Upper lobe of right lung (tissue), 1 donor: Measurements from ENCODE around the gene MFAP3L. TPM values are rescaled to one million over a fixed set of nuclear protein-coding genes. Genes with fewer than 3 reads are reported as not detected.

Experiments
- ATAC-seq: fragments of 200-7000 bp; cut with Tn5 transposase; one replicate; pipeline ENCODE4 v1.9.1; 2020; ENCODE audit warnings: mild to moderate bottlenecking, moderate library complexity
- DNase-seq: peaks from one replicate; pipeline ENCODE4 v3.0.0-alpha.2; 2020
- H3K27ac ChIP-seq: fragments of 200-600 bp; one replicate; pipeline ENCODE4 v1.8.0; 2022
- H3K27me3 ChIP-seq: fragments of 200-600 bp; one replicate; pipeline ENCODE4 v1.8.0; 2022; ENCODE audit warnings: mild to moderate bottlenecking
- H3K36me3 ChIP-seq: fragments of 200-600 bp; one replicate; pipeline ENCODE4 v1.8.0; 2022
- H3K4me1 ChIP-seq: fragments of 200-600 bp; one replicate; pipeline ENCODE4 v1.8.0; 2022
- H3K4me3 ChIP-seq: fragments of 200-600 bp; one replicate; pipeline ENCODE4 v1.8.0; 2022; ENCODE audit warnings: mild to moderate bottlenecking
- H3K9me3 ChIP-seq: fragments of 200-600 bp; one replicate; pipeline ENCODE4 v1.8.0; 2022
- CTCF ChIP-seq: fragments of 200-600 bp; IDR thresholded peaks from one replicate; pipeline ENCODE4 v1.8.0; 2022; ENCODE audit warnings: antibody characterized with exemption
- intact Hi-C: fragments of 100-400 bp; cut with DNase I; formaldehyde crosslinking; loops from one replicate; pipeline ENCODE4 v1.11.0; 2022
- total RNA-seq: library from RNA; stranded (reverse); fragmentation: NEBNext Ultra II Directional; extraction: Animal tissue kit (Norgen Biotek cat#: 25700); gene quantifications from one replicate; pipeline ENCODE4 v1.2.1, GENCODE V29; 2021
- donor health status: DM: no; HTN: yes; CAD: no; lungs with severe emphysema.

MFAP3L gene
- total RNA-seq, 1 donor from 2014 or later = 9.6 TPM

DNA sequence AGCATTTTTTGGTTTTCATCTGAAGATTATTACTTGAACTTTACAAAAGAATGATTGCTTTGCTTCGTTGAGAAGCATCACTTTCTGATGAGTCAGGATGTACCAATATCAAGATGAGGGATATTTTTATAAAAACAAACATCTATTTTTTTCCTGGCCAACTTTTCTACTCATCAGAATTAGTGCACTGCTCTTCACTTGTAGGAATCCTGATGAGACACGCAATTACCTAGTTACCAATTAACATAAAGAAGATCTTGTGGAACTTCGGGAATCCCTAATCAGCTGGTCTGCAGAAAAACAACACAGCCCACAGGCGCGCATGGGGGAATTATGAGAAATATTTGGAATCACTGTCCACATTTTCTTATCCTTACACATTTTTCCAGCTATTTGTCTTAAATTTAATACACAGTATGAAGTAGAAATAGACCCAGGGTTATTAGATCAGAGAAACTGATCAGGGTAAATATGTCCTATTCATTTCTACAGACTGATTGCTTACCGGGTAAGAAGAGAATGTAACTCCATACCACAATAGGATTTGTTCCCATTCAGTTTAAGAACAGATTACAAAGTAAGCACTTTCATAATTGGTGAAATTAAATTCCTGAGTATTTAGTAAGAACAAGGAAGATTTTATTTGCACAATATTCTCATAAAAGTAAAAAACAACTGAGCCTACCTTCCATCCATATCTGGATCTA, 50.9 kb downstream of the MFAP3L start:
- DNase-seq = no peak
- H3K4me3 ChIP-seq = no peak overlapping the region
- no peaks in the 10 kb centered on the region for H3K4me1 ChIP-seq
- no peak for TF ChIP-seq CTCF
- intact Hi-C loops = no loop called here
- no peak overlapping the region for H3K27ac ChIP-seq
- no peaks in the 10 kb centered on the region for H3K9me3 ChIP-seq
- no peaks in the 10 kb centered on the region for H3K27me3 ChIP-seq
- no peak for ATAC-seq
- H3K36me3 ChIP-seq = no peaks in the 10 kb centered on the region

- no peak for TF ChIP-seq CTCF
- no peaks in the 10 kb centered on the region for H3K4me1 ChIP-seq
- intact Hi-C loops = no loop called here
- peak; percentile 74 for ATAC-seq
- H3K36me3 ChIP-seq = no peaks in the 10 kb centered on the region
- no peak overlapping the region for H3K27ac ChIP-seq
- H3K27me3 ChIP-seq = no peaks in the 10 kb centered on the region
- H3K4me3 ChIP-seq = no peak overlapping the region
- no peaks in the 10 kb centered on the region for H3K9me3 ChIP-seq
- no peak for DNase-seq
These were observed 54.7 kb downstream of the MFAP3L start for GRCh38 chr4:169971456-169972015.

- ATAC-seq (no peak), DNase-seq (no peak)
- Histone ChIP-seq H3K36me3 (no peaks in the 10 kb centered on the region), H3K4me1 (no peaks in the 10 kb centered on the region), H3K27ac (no peak overlapping the region), H3K9me3 (no peaks in the 10 kb centered on the region), H3K4me3 (no peak overlapping the region), H3K27me3 (no peaks in the 10 kb centered on the region)
- TF ChIP-seq CTCF = no peak
- intact Hi-C loops = no loop called here
These were observed 57.2 kb downstream of the MFAP3L start for GRCh38 chr4:169968999-169969398.

- no peaks in the 10 kb centered on the region for H3K27me3 ChIP-seq
- no peak overlapping the region for H3K27ac ChIP-seq
- DNase-seq = no peak
- no peaks in the 10 kb centered on the region for H3K4me1 ChIP-seq
- no peaks in the 10 kb centered on the region for H3K36me3 ChIP-seq
- no peaks in the 10 kb centered on the region for H3K9me3 ChIP-seq
- no peak for TF ChIP-seq CTCF
- intact Hi-C loops = no loop called here
- no peak for ATAC-seq
- no peak overlapping the region for H3K4me3 ChIP-seq
These were observed 62.2 kb downstream of the MFAP3L start for GRCh38 chr4:169963998-169964397.

- Histone ChIP-seq H3K27ac (no peak overlapping the region), H3K4me3 (no peak overlapping the region), H3K36me3 (no peaks in the 10 kb centered on the region), H3K9me3 (no peaks in the 10 kb centered on the region), H3K4me1 (no peaks in the 10 kb centered on the region), H3K27me3 (no peaks in the 10 kb centered on the region)
- no peak for TF ChIP-seq CTCF
- intact Hi-C loops = no loop called here
- DNase-seq (no peak), ATAC-seq (no peak)
These were observed 66.9 kb downstream of the MFAP3L start for GRCh38 chr4:169959254-169959653.
